Lung (tissue), 12 donors: ENCODE data around the gene CTSA. TPM values are rescaled to one million over a fixed set of nuclear protein-coding genes. Genes with fewer than 3 reads are reported as not detected.

Experiments
- ATAC-seq: fragments of 200-7000 bp; cut with Tn5 transposase; one replicate; pipeline ENCODE4 v1.9.1; 2020; ENCODE audit warnings: moderate number of reproducible peaks; ENCODE audit not compliant: insufficient read depth, low FRiP score
- DNase-seq, 3 donors: peaks; one replicate each; pipeline ENCODE4 v3.0.0-alpha.2; 2013 to 2017
- H3K27ac ChIP-seq, 2 donors: one replicate each; pipeline ENCODE4 v1.5.1; 2013; ENCODE audit warnings: mild to moderate bottlenecking in 2 of 2, moderate library complexity in 2 of 2, control low read depth in 1 of 2, inconsistent platforms in 1 of 2, low read depth in 1 of 2, low read length in 1 of 2
- H3K27me3 ChIP-seq, 3 donors: one replicate each; pipeline ENCODE4 v1.5.1; 2013; ENCODE audit warnings: low read length in 2 of 3; ENCODE audit not compliant: control insufficient read depth in 3 of 3, insufficient read depth in 3 of 3
- H3K36me3 ChIP-seq, 4 donors: one replicate each; pipeline ENCODE4 v1.5.1; 2013; ENCODE audit warnings: low read length in 4 of 4, mild to moderate bottlenecking in 1 of 4, moderate library complexity in 1 of 4; ENCODE audit not compliant: control insufficient read depth in 4 of 4, insufficient read depth in 4 of 4
- H3K4me1 ChIP-seq, 5 donors: one replicate each; pipeline ENCODE4 v1.5.1; 2013; ENCODE audit warnings: low read length in 5 of 5, mild to moderate bottlenecking in 2 of 5, moderate library complexity in 1 of 5; ENCODE audit not compliant: control insufficient read depth in 5 of 5, insufficient read depth in 5 of 5
- H3K4me3 ChIP-seq: one replicate; pipeline ENCODE4 v1.5.1; 2013; ENCODE audit warnings: mild to moderate bottlenecking, control low read depth, moderate library complexity
- H3K9ac ChIP-seq, 2 donors: one replicate each; pipeline ENCODE4 v1.5.1; 2013; ENCODE audit warnings: low read length in 2 of 2, control low read depth in 1 of 2; ENCODE audit not compliant: insufficient read depth in 1 of 2
- H3K9me3 ChIP-seq, 4 donors: one replicate each; pipeline ENCODE4 v1.5.1; 2013; ENCODE audit warnings: low read length in 3 of 4, mild to moderate bottlenecking in 1 of 4, moderate library complexity in 1 of 4; ENCODE audit not compliant: control insufficient read depth in 4 of 4, insufficient read depth in 3 of 4
- WGBS, 2 donors: extraction: QIAGEN DNeasy Blood & Tissue Kit; methylation state at CpG; one replicate each; pipeline ENCODE4 v1.1.7; 2013; 5-methylcytosine and 5-hydroxymethylcytosine counted together
- polyA plus RNA-seq, 2 donors: library from polyadenylated mRNA; stranded (reverse); fragments of 200-250 nt; gene quantifications; one replicate each; pipeline ENCODE4 v1.2.1, GENCODE V29; 2013
- total RNA-seq, 2 donors: library from RNA; depleted of rRNA in 1 of 2; stranded (reverse); fragments of >200 nt in 1 of 2; gene quantifications; one replicate each; pipeline ENCODE4 v1.2.1, GENCODE V29; 2014 to 2021
- TF ChIP-seq, protein P1 (sequence below): IDR thresholded peaks from 2 replicates; pipeline ENCODE4 v1.5.1; 2012; ENCODE audit warnings: mild to moderate bottlenecking; ENCODE audit errors: control extremely low read depth, extremely low read depth
- donor health status: control.
- donor health status: control.
- donor health status: Bipolar disorder and iron deficiency.
- donor health status: healthy.
- donor health status: DM: yes; HTN: yes; CAD: no.

The CTSA gene
- total and polyA plus RNA-seq, 4 donors: 72.2 to 247 (median 140) TPM

- H3K4me3 ChIP-seq: no peak overlapping the region
- H3K36me3 ChIP-seq: peaks cover 2 to 25% (median 14%) of the 10 kb centered on the region in 4 donors
- H3K9me3 ChIP-seq: peaks cover 0 to 6% (median 0%) of the 10 kb centered on the region in 4 donors
- H3K27ac ChIP-seq: no peak overlapping the region
- TF ChIP-seq, protein P1, sequence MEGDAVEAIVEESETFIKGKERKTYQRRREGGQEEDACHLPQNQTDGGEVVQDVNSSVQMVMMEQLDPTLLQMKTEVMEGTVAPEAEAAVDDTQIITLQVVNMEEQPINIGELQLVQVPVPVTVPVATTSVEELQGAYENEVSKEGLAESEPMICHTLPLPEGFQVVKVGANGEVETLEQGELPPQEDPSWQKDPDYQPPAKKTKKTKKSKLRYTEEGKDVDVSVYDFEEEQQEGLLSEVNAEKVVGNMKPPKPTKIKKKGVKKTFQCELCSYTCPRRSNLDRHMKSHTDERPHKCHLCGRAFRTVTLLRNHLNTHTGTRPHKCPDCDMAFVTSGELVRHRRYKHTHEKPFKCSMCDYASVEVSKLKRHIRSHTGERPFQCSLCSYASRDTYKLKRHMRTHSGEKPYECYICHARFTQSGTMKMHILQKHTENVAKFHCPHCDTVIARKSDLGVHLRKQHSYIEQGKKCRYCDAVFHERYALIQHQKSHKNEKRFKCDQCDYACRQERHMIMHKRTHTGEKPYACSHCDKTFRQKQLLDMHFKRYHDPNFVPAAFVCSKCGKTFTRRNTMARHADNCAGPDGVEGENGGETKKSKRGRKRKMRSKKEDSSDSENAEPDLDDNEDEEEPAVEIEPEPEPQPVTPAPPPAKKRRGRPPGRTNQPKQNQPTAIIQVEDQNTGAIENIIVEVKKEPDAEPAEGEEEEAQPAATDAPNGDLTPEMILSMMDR: no peak
- ATAC-seq: no peak
- no peak overlapping the region for H3K9ac ChIP-seq
- no peak for DNase-seq
- no peaks in the 10 kb centered on the region for H3K27me3 ChIP-seq
- peaks cover 0 to 12% (median 8%) of the 10 kb centered on the region in 5 donors for H3K4me1 ChIP-seq
These were observed 39.6 kb upstream of the CTSA start for GRCh38 chr20:45851501-45851900.

DNA sequence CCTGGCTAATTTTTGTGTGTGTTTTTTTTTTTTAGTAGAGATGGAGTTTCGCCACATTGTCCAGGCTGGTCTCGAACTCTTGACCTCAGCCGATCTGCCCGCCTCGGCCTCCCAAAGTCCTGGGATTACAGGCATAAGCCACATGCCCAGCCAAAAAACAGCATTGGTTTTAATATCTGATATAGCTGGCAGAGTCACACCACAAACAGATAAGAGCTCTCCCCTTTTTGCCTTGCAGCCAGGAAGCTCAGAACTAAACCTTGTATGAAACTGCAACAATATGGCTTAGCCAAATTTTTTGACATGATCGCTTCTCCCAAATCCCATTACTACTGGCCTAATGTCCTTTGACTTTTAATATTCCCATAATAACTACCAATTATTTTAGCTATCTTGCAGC lies 38.8 kb upstream of the CTSA start:
- Histone ChIP-seq H3K36me3 (peaks cover 2 to 19% (median 14%) of the 10 kb centered on the region in 4 donors), H3K9ac (no peak overlapping the region), H3K9me3 (peaks cover 0 to 6% (median 0%) of the 10 kb centered on the region in 4 donors), H3K4me1 (peaks cover 0 to 13% (median 8%) of the 10 kb centered on the region in 5 donors), H3K4me3 (no peak overlapping the region), H3K27ac (no peak overlapping the region), H3K27me3 (no peaks in the 10 kb centered on the region)
- WGBS, 2 donors: 96 to 99% methylated on average over 6 of the region's 6 CpGs
- ATAC-seq (no peak), DNase-seq (no peak)
- TF ChIP-seq, protein P1: no peak

DNA sequence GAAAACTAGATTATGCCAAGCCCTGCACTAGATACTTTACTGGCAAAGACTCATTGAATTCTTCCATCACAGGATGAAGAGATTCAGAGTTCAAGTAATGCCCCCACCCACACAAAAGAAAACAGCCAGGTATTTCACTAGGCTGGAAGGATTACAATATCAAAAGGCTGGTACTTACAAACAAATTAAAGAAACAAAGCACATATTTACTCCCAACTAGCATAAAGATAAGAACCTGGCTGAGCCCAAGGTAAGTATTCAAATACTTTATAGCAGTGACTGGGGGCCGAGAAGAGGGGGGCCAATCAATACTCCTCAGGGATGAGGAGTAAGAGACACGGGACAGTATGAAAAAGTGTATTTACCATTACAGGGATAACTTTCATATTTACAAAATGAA lies 37.7 kb upstream of the CTSA start:
- no peak overlapping the region for H3K27ac ChIP-seq
- H3K36me3 ChIP-seq: peaks cover 2 to 17% (median 10%) of the 10 kb centered on the region in 4 donors
- no peak overlapping the region for H3K4me3 ChIP-seq
- H3K9ac ChIP-seq: no peak overlapping the region
- TF ChIP-seq, protein P1: no peak
- 83 to 95% methylated on average over 2 of the region's 2 CpGs for WGBS, 2 donors
- peaks cover 0 to 4% (median 0%) of the 10 kb centered on the region in 4 donors for H3K9me3 ChIP-seq
- peaks cover 0 to 19% (median 15%) of the 10 kb centered on the region in 5 donors for H3K4me1 ChIP-seq
- ATAC-seq: no peak
- H3K27me3 ChIP-seq: no peaks in the 10 kb centered on the region
- no peak for DNase-seq
